ENCODE measurements around the gene CDH24. TPM values are rescaled to one million over a fixed set of nuclear protein-coding genes. Genes with fewer than 3 reads are reported as not detected.

The CDH24 gene
- 4.4 and 4.6 TPM in 2 replicates for total RNA-seq (2014; rRNA removed; shearing (Covaris generic))
- 63.7 and 67.3 TPM in 2 replicates for polyA plus RNA-seq (2014; cell fraction: nucleus; rRNA removed)

GRCh38 chr14:23056956-23057756, at the start of gene CDH24:
TSS of gene CDH24 (minus strand) at chr14:23057520. CDS start at chr14:23055733, 1,787 bp downstream.
- peak; percentile 66 for DNase-seq (ENCODE audit: extremely low read depth, low read depth)

GRCh38 chr14:23106747-23107045, 49.4 kb upstream of the CDH24 start:
- DNase-seq (ENCODE audit: extremely low read depth, low read depth) = no peak

DNA sequence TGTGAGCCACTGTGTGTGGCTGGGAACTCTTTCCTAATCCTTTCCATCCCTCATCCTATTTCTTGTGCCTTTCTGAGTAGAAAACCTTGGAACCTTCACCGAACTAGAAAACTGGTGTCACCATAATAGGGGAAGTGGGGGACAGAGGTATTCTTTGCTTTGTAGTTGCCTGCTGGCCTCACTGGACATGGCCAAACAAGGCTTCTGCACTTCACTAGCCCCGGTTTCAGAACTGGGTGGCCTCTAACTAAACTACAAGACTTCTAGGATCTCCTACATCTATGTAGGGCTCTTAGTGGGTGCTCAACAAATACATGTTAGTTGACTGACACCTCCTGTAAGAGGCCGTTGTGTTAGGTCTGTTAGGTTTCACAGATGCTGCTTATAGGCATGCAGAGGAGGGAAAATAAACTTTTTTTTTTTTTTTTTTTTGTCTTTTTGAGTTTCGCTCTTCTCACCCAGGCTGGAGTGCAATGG, 48.1 kb upstream of the CDH24 start:
- no peak for DNase-seq (ENCODE audit: extremely low read depth, low read depth)

GRCh38 chr14:23104591-23105347, 47.4 kb upstream of the CDH24 start, which contains the start of gene CIROP:
TSS of gene CIROP (minus strand) at chr14:23104989. CDS start at chr14:23104920, 69 bp downstream.
- no peak for DNase-seq (ENCODE audit: extremely low read depth, low read depth)

DNA sequence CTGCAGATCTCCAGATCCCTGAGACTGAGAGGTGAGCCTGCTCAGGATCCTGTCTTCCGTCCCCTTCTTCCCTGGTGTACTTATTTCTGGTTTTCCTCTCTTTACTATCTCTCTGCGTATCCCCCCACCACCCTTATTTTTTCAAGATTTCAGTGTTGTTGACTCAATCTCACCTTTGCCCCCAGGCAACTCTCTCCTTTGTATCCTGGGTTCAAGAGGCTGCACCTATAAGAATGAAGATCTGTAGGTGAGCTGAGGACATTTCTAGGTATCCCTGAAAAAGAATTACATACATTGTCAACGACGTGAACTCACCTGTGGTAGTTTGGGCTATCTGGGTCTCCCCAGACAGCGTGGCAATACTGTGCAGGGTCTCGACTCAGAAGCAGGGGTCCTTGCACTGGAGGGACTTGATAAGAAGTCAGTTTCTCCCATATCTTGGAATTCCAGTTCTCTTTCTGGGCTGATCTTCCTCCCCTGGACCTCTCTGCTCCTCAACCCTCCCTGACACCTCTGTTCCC, 46.8 kb upstream of the CDH24 start:
- no peak for DNase-seq (ENCODE audit: extremely low read depth, low read depth)

- DNase-seq (ENCODE audit: extremely low read depth, low read depth) = no peak
Measured at GRCh38 chr14:23103581-23103980, 46.3 kb upstream of the CDH24 start.

GRCh38 chr14:23102801-23103200, 45.5 kb upstream of the CDH24 start:
- DNase-seq (ENCODE audit: extremely low read depth, low read depth) = no peak

- no peak for DNase-seq (ENCODE audit: extremely low read depth, low read depth)
Measured at GRCh38 chr14:23101986-23102625, 44.8 kb upstream of the CDH24 start.

GRCh38 chr14:23101213-23101970, 44.1 kb upstream of the CDH24 start:
- no peak for DNase-seq (ENCODE audit: extremely low read depth, low read depth)

DNA sequence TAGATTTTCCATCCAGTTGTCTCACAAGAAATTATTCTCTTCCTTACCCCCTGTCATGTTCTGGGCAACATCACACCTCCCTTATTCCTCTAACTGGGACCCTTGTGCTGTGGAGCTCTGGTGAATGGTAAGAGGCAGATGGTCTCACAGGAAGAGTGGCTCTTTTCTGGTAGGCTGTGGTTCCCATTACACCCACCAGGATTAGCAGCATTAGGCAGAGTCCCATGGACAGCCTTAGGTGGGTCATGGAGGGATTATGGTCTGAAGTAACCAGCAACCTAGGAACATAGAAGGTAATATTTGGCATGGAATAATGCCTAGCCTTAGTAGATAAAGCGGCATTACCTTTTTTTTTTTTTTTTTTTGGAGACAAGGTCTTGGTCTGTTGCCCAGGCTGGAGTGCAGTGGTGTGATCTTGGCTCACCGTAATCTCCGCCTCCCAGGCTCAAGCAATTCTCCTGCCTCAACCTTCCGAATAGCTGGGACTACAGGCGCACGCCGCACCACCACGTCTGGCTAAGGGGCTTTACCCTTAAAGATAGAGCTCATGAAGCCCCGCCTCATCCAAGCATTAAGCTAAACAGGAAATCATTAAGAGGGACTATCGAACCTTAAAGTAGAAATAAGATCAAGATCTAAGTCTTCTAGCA, 42.0 kb upstream of the CDH24 start:
- DNase-seq (ENCODE audit: extremely low read depth, low read depth) = no peak

GRCh38 chr14:23097786-23098185, 40.5 kb upstream of the CDH24 start:
- DNase-seq (ENCODE audit: extremely low read depth, low read depth) = no peak

GRCh38 chr14:23095196-23096108, 38.1 kb upstream of the CDH24 start, which contains the start of gene C14orf119:
TSS of gene C14orf119 (plus strand) at chr14:23095505. CDS start at chr14:23097659, 2,154 bp downstream.
- DNase-seq (ENCODE audit: extremely low read depth, low read depth) = peak; percentile 100

DNA sequence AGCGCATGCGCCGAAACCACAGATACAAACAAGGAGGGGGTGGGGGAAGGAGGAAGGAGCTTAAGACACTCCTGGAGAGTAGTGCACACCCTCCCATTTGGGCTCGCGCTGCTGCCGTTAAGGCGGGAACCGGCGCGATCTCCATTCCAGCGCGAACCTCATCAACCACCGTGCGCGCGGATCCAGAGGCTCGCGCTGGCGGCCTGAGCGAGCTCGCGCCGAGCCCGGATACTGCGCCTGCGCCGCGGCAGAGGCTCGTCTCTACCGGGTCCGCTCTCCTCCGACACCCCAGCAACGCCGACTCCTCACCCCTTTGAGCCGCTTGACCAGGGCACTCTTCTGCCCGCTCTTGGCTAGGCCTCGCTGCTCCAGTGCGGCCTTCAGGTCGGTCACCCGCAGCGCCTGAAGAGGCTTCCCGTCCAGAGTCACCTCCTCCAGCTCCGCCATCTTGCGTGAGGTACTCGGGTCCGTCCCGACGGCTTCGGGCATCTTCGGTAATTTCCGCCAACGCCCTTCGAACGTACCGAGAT, 37.4 kb upstream of the CDH24 start, which contains the start of gene ACIN1:
ACIN1 (minus strand) TSS at position 471 of the 530 bp plus-strand sequence; CDS start at position 447, 24 bp downstream.
- peak; percentile 70 for DNase-seq (ENCODE audit: extremely low read depth, low read depth)

DNA sequence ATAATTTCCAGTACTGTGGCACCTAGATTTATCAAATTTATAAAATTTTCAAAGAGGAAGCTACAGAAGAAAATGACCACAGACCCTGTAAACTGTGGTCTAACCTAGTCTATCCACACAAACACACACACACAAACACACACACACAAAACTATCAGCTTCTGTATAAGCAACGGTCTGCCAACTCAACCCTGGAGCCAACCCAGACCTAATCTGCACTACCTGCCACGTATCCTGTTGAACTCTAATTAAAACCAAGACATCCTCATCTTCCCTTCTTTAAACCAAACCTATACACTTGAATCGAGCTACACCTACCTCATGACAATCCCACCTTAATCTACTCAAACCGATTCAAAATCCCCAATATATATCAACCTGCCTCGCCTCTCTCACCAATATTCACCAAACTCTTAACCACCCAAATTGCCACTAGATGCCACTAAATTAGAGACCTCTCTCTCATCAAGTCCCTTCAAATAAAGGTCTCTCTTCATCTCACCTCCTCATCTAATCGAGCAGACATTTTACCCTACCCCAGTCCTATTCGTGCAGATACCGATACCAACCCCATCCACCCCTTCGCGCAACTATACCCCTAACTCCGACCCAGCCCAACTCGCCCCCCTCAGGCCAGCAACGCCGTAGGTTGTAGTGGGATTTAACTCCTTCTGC, 36.8 kb upstream of the CDH24 start:
- no peak for DNase-seq (ENCODE audit: extremely low read depth, low read depth)

DNA sequence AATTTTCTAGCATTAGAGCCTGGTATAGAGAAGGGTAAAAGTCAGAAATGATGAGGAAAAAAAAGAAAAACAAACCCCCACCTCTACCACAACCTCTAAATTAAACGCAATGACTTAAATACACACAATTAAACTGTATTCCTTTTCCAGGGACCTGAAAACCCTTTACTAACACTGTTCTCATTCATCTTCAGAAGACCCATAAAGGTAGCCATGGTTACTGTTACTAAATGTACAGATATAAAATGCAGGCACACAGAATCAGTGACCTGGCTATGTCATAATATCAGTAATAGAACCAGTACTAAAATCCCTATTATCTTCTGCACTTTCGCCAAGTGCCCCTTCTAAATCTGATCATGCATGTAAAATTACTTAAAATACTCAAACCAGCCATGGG, 36.2 kb upstream of the CDH24 start:
- no peak for DNase-seq (ENCODE audit: extremely low read depth, low read depth)

GRCh38 chr14:23093104-23093503, 35.8 kb upstream of the CDH24 start:
- no peak for DNase-seq (ENCODE audit: extremely low read depth, low read depth)

All from NCI-H460 (cell line).